IMR-90 (cell line): Measurements from ENCODE around the gene SMCP. TPM values are rescaled to one million over a fixed set of nuclear protein-coding genes. Genes with fewer than 3 reads are reported as not detected.

ENCODE experiments used
- ATAC-seq: fragments of 200-7000 bp; cut with Tn5 transposase; 2 replicates; pipeline ENCODE4 v1.9.1; 2020; ENCODE audit warnings: low read depth, mild to moderate bottlenecking, moderate library complexity
- BruUV-seq: library from RNA; stranded (reverse); fragments of 400-500 nt; replicated peaks from 2 replicates; lab custom pipeline; 2021; lab: Mats Ljungman, UMichigan
- CTCF ChIA-PET: fragments of 300-600 bp; formaldehyde crosslinking; extraction: SDS; loops from one replicate; lab custom pipeline; 2021; ENCODE audit warnings: antibody characterized with exemption; lab: Yijun Ruan, JAX
- POLR2A ChIA-PET: fragments of 300-600 bp; sonication (Branson Sonifier 250); formaldehyde crosslinking; loops from one replicate; lab custom pipeline; 2022; ENCODE audit warnings: antibody characterized with exemption; ENCODE audit not compliant: unreplicated experiment; lab: Charles Lee
- DNase-seq: peaks from one replicate; pipeline ENCODE4 v3.0.0; 2013
- H2AFZ ChIP-seq: replicated peaks from 2 replicates; pipeline ENCODE3; 2013; ENCODE audit warnings: low read length, mild to moderate bottlenecking; ENCODE audit not compliant: poor library complexity
- H2AK5ac ChIP-seq: 2 replicates; pipeline ENCODE4 v1.6.1; 2013; ENCODE audit warnings: low read depth, low read length, inconsistent platforms
- H2AK9ac ChIP-seq: replicated peaks from 2 replicates; pipeline ENCODE3; 2013; ENCODE audit warnings: mild to moderate bottlenecking, low read depth, low read length, moderate library complexity; ENCODE audit not compliant: poor library complexity
- H2BK120ac ChIP-seq: 2 replicates; pipeline ENCODE4 v1.6.1; 2013; ENCODE audit warnings: low read depth, low read length, inconsistent platforms
- H2BK15ac ChIP-seq: 3 replicates; pipeline ENCODE4 v1.6.1; 2013; ENCODE audit warnings: low read depth, low read length, inconsistent platforms
- H2BK20ac ChIP-seq: 2 replicates; pipeline ENCODE4 v1.6.1; 2013; ENCODE audit warnings: low read depth, mild to moderate bottlenecking, inconsistent platforms, low read length, moderate library complexity
- H2BK5ac ChIP-seq: 2 replicates; pipeline ENCODE4 v1.6.1; 2013; ENCODE audit warnings: mild to moderate bottlenecking, low read depth, low read length, inconsistent platforms; ENCODE audit not compliant: poor library complexity, severe bottlenecking
- H3K14ac ChIP-seq: replicated peaks from 2 replicates; pipeline ENCODE4 v1.6.1; 2013; ENCODE audit warnings: low read depth, low read length, inconsistent platforms
- H3K18ac ChIP-seq: 2 replicates; pipeline ENCODE4 v1.6.1; 2013; ENCODE audit warnings: low read depth, low read length, control low read depth
- H3K23ac ChIP-seq: 2 replicates; pipeline ENCODE4 v1.6.1; 2013; ENCODE audit warnings: low read depth, low read length, inconsistent platforms
- H3K27ac ChIP-seq: 2 replicates; pipeline ENCODE4 v1.5.1; 2013; ENCODE audit warnings: mild to moderate bottlenecking, control low read depth, low read length; ENCODE audit not compliant: insufficient read depth
- H3K27me3 ChIP-seq: 2 replicates; pipeline ENCODE4 v1.6.1; 2013; ENCODE audit warnings: low read length; ENCODE audit not compliant: control insufficient read depth, insufficient read depth
- H3K36me3 ChIP-seq: 2 replicates; pipeline ENCODE4 v1.6.1; 2013; ENCODE audit warnings: low read length, mixed read lengths; ENCODE audit not compliant: control insufficient read depth, insufficient read depth
- H3K4ac ChIP-seq: 2 replicates; pipeline ENCODE4 v1.6.1; 2013; ENCODE audit warnings: low read depth, low read length, inconsistent platforms
- H3K4me1 ChIP-seq: 2 replicates; pipeline ENCODE4 v1.6.1; 2013; ENCODE audit warnings: low read length, mixed read lengths; ENCODE audit not compliant: control insufficient read depth, insufficient read depth
- H3K4me2 ChIP-seq: 2 replicates; pipeline ENCODE4 v1.6.1; 2013; ENCODE audit warnings: low read depth, mild to moderate bottlenecking, control low read depth, low read length, moderate library complexity
- H3K4me3 ChIP-seq: 2 replicates; pipeline ENCODE4 v1.5.1; 2013; ENCODE audit warnings: low read depth, mild to moderate bottlenecking, control low read depth, low read length, moderate library complexity; ENCODE audit not compliant: insufficient read depth
- H3K56ac ChIP-seq: 2 replicates; pipeline ENCODE4 v1.6.1; 2013; ENCODE audit warnings: low read length, inconsistent platforms; ENCODE audit not compliant: insufficient read depth; ENCODE audit errors: extremely low read depth
- H3K79me1 ChIP-seq, 2 experiments: 2 replicates each; pipeline ENCODE4 v1.6.1; 2013; ENCODE audit warnings: low read length in 2 of 2, inconsistent platforms in 1 of 2, low read depth in 1 of 2
- H3K9ac ChIP-seq: 2 replicates; pipeline ENCODE4 v1.6.1; 2013; ENCODE audit warnings: low read depth, low read length, control low read depth
- H3K9me1 ChIP-seq: 2 replicates; pipeline ENCODE4 v1.6.1; 2013; ENCODE audit warnings: low read length, inconsistent platforms; ENCODE audit not compliant: insufficient read depth
- H3K9me3 ChIP-seq: 2 replicates; pipeline ENCODE4 v1.6.1; 2013; ENCODE audit warnings: low read length; ENCODE audit not compliant: control insufficient read depth, insufficient read depth
- H4K20me1 ChIP-seq: 2 replicates; pipeline ENCODE4 v1.6.1; 2013; ENCODE audit warnings: low read length, inconsistent platforms; ENCODE audit not compliant: insufficient read depth
- H4K5ac ChIP-seq: 2 replicates; pipeline ENCODE4 v1.6.1; 2013; ENCODE audit warnings: mild to moderate bottlenecking, low read depth, low read length, control low read depth
- H4K8ac ChIP-seq, 2 experiments: 2 replicates each; pipeline ENCODE4 v1.6.1; 2013; ENCODE audit warnings: low read depth in 2 of 2, low read length in 2 of 2, control low read depth in 1 of 2, inconsistent platforms in 1 of 2
- H4K91ac ChIP-seq: 2 replicates; pipeline ENCODE4 v1.6.1; 2013; ENCODE audit warnings: low read depth, low read length, inconsistent platforms; ENCODE audit not compliant: insufficient read depth
- BHLHE40 ChIP-seq: fragments of 150-350 bp; IDR thresholded peaks from 2 replicates; pipeline ENCODE4 v1.6.1; 2016; ENCODE audit warnings: mild to moderate bottlenecking, low read depth, low read length
- FOS ChIP-seq: fragments of 150-350 bp; IDR thresholded peaks from 2 replicates; pipeline ENCODE4 v1.6.1; 2016; ENCODE audit warnings: low read depth, low read length
- MAFK ChIP-seq: IDR thresholded peaks from 2 replicates; pipeline ENCODE4 v1.6.1; 2012; ENCODE audit warnings: low read depth, low read length, improper control_type of control experiment
- NFE2L2 ChIP-seq: fragments of 150-350 bp; IDR thresholded peaks from 2 replicates; pipeline ENCODE4 v1.6.1; 2016; ENCODE audit warnings: low read depth, mild to moderate bottlenecking, low read length
- POLR2A ChIP-seq: IDR thresholded peaks from 2 replicates; pipeline ENCODE4 v1.6.1; 2012; ENCODE audit warnings: mild to moderate bottlenecking, low read depth, low read length
- RCOR1 ChIP-seq: IDR thresholded peaks from 2 replicates; pipeline ENCODE4 v1.6.1; 2012; ENCODE audit warnings: mild to moderate bottlenecking, low read length, improper control_type of control experiment; ENCODE audit not compliant: insufficient replicate concordance
- SMC3 ChIP-seq: fragments of 150-350 bp; IDR thresholded peaks from 2 replicates; pipeline ENCODE4 v1.6.1; 2016; ENCODE audit warnings: low read depth, mild to moderate bottlenecking, antibody characterized with exemption, low read length, moderate library complexity
- WGBS, 2 experiments: methylation state at CpG; one replicate each; pipeline versions ENCODE4 v1.1.5 to v1.1.7; 2013; ENCODE audit warnings: missing lambda C conversion rate in 2 of 2; ENCODE audit not compliant: insufficient read length in 1 of 2; ENCODE audit errors: extremely low coverage in 2 of 2; 5-methylcytosine and 5-hydroxymethylcytosine counted together
- dilution Hi-C: fragments of 300-500 bp; cut with HindIII; formaldehyde crosslinking; loops from one replicate; pipeline ENCODE4 v1.14.3; 2018; ENCODE audit warnings: low sequenced_read_pairs; ENCODE audit not compliant: unreplicated experiment
- in situ Hi-C: fragments of 300-500 bp; cut with MboI; formaldehyde crosslinking; loops from 3 replicates; pipeline ENCODE4 v1.14.3; 2019; ENCODE audit warnings: low sequenced_read_pairs, inconsistent platforms, mixed read lengths
- intact Hi-C: fragments of 100-400 bp; cut with micrococcal nuclease; formaldehyde crosslinking; loops from 2 replicates; pipeline ENCODE4 v1.10.0; 2022
- polyA plus RNA-seq, 3 experiments: library from polyadenylated mRNA; depleted of rRNA; stranded (reverse); fragments of >200 nt; gene quantifications; 2 replicates each; pipeline ENCODE4 v1.2.3, GENCODE V29; 2012; ENCODE audit warnings: low replicate concordance in 1 of 3
- total RNA-seq: library from RNA; depleted of rRNA; stranded (reverse); fragments of >200 nt; gene quantifications from 2 replicates; pipeline ENCODE4 v1.2.3, GENCODE V29; 2012

The SMCP gene
- total and polyA plus RNA-seq, 2 of the 4 experiments (the other 2 are of a cell fraction): not detected

DNA sequence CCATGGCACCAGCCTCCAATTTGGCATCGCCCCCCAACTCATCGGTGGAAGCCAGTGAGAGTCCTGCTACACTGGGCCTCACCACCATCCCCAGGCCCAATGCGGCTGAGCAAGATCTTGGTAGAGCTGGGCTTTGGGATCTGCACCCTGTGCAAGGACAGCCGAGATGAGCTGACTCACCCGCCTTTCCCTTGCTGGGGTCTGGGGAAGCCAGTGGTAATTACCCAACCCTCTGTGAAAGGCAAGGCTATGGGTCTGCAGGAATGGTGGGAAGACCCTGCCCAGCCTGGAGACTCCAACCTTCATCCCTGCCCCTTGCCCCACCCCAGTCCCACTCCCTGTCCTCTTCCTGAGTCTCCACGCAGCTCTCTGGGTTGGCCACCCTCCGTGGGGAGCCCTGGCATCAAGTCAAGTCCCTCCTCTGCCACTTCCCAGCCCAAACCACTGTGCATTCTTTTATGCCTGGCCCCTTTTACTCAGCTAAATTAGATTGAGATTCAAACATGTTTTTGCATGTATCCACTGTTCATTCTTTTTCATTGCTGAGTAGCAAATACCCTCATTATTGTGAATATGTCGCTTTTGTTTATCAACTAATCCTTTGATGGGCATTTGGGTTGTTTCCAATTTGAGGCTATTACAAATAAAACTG lies 8.8 kb downstream of the SMCP start:
- ChIA-PET CTCF (no interaction called here), POLR2A (no interaction called here)
- no peak overlapping the region for H2BK5ac ChIP-seq
- no peak overlapping the region for H2AFZ ChIP-seq
- intact Hi-C loops: no loop called here
- H3K14ac ChIP-seq: no peak overlapping the region
- BruUV-seq: no TSS peak
- H3K79me1 ChIP-seq: no peaks in the 10 kb centered on the region
- no peak overlapping the region for H4K91ac ChIP-seq
- H3K23ac ChIP-seq: no peak overlapping the region
- no peak overlapping the region for H2BK20ac ChIP-seq
- no peaks in the 10 kb centered on the region for H3K27me3 ChIP-seq
- no peak overlapping the region for H3K4me2 ChIP-seq
- H3K18ac ChIP-seq: no peak overlapping the region
- no peak overlapping the region for H2BK15ac ChIP-seq
- DNase-seq (no peak), ATAC-seq (no peak)
- H4K8ac ChIP-seq: no peak overlapping the region
- 100% methylated on average over 1 of the region's 8 CpGs; no CpG with 5 or more reads in 1 of the 2 experiments for WGBS, 2 experiments
- no peak overlapping the region for H2AK9ac ChIP-seq
- no peak overlapping the region for H3K4me3 ChIP-seq
- no peaks in the 10 kb centered on the region for H4K20me1 ChIP-seq
- dilution Hi-C loops: no loop called here
- H4K5ac ChIP-seq: no peak overlapping the region
- H3K9ac ChIP-seq: no peak overlapping the region
- H3K9me1 ChIP-seq: no peaks in the 10 kb centered on the region
- H2BK120ac ChIP-seq: no peak overlapping the region
- H3K9me3 ChIP-seq: no peaks in the 10 kb centered on the region
- H3K56ac ChIP-seq: no peak overlapping the region
- no peak for TF ChIP-seq POLR2A
- no peak for TF ChIP-seq BHLHE40
- no peak for TF ChIP-seq RCOR1
- TF ChIP-seq MAFK: no peak
- TF ChIP-seq FOS: no peak
- no peak for TF ChIP-seq NFE2L2
- TF ChIP-seq SMC3: no peak
- no peak overlapping the region for H2AK5ac ChIP-seq
- no peaks in the 10 kb centered on the region for H3K4me1 ChIP-seq
- in situ Hi-C loops: no loop called here
- no peaks in the 10 kb centered on the region for H3K36me3 ChIP-seq
- no peak overlapping the region for H3K4ac ChIP-seq
- no peak overlapping the region for H3K27ac ChIP-seq
